Kidney capillary endothelial cell (primary cell): ENCODE measurements around the gene ABCC3.

ENCODE experiments used
- DNase-seq: peaks from one replicate; pipeline ENCODE4 v3.0.0-alpha.2; 2018; ENCODE audit warnings: low spot score

Gene ABCC3, protein sequence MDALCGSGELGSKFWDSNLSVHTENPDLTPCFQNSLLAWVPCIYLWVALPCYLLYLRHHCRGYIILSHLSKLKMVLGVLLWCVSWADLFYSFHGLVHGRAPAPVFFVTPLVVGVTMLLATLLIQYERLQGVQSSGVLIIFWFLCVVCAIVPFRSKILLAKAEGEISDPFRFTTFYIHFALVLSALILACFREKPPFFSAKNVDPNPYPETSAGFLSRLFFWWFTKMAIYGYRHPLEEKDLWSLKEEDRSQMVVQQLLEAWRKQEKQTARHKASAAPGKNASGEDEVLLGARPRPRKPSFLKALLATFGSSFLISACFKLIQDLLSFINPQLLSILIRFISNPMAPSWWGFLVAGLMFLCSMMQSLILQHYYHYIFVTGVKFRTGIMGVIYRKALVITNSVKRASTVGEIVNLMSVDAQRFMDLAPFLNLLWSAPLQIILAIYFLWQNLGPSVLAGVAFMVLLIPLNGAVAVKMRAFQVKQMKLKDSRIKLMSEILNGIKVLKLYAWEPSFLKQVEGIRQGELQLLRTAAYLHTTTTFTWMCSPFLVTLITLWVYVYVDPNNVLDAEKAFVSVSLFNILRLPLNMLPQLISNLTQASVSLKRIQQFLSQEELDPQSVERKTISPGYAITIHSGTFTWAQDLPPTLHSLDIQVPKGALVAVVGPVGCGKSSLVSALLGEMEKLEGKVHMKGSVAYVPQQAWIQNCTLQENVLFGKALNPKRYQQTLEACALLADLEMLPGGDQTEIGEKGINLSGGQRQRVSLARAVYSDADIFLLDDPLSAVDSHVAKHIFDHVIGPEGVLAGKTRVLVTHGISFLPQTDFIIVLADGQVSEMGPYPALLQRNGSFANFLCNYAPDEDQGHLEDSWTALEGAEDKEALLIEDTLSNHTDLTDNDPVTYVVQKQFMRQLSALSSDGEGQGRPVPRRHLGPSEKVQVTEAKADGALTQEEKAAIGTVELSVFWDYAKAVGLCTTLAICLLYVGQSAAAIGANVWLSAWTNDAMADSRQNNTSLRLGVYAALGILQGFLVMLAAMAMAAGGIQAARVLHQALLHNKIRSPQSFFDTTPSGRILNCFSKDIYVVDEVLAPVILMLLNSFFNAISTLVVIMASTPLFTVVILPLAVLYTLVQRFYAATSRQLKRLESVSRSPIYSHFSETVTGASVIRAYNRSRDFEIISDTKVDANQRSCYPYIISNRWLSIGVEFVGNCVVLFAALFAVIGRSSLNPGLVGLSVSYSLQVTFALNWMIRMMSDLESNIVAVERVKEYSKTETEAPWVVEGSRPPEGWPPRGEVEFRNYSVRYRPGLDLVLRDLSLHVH (N-terminal part only)

DNA sequence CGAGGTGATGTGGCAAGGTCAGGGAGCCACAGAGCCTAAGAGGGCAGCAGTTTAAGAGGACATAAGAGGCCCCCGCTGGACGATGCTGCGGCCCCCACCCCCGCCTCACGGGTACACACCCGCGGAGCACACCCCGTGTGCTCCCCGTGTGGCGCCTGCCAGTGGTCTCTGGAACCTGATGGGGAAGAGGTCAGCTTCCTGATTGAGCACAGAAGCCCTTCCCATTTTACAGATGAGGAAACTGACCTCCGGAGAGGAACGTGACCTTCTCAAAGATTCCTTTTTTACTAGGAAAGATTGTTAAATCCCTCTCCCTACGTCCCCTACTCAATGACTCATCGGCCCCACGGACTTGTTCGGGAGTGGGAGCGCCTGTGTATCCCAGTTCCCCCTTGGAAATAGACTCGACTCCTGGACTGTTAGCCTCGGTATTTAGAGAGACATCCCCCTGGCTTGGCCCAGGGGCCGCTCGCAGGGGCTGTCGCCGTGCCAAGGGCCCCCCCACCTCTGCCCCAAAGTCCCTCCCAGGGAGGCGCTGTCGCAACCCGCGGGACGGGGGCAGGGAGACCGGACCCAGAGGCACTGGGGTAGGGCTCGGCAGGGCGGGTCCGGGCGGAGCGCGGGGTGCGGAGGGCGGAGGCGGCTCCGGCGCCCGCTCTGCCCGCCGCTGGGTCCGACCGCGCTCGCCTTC, at the start of gene ABCC3:
ABCC3 (plus strand) TSS at position 658 of the 691 bp plus-strand sequence. CDS start 56 bp downstream, outside the sequence.
- DNase-seq: no peak

- DNase-seq: no peak
These were observed 49.3 kb upstream of the ABCC3 start for GRCh38 chr17:50585346-50585745.

- DNase-seq: no peak
These were observed 48.8 kb upstream of the ABCC3 start for GRCh38 chr17:50585891-50586290.

- DNase-seq: no peak
These were observed 48.0 kb upstream of the ABCC3 start for GRCh38 chr17:50586421-50587247.

DNA sequence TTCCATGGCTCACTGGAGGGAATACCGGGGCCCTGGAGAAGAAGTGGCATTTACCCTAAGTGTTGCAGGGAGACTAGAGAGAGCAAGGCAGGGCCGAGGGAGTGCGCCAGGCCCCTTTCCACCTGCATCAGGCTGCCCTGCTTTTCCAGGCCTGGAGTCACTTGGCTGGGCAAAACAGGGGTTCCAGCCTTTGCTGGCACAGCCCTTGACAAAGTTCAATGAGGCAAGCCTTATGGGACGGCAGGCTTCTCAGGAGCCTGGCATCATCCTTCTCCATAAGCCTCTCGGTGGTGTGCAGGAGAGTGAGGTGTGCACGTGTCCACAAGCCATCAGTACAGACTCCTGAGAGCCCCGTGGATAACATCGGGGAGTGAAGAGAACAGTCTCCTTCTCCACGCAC, 47.1 kb upstream of the ABCC3 start:
- no peak for DNase-seq

- no peak for DNase-seq
These were observed 46.2 kb upstream of the ABCC3 start for GRCh38 chr17:50588391-50589049.

GRCh38 chr17:50589095-50589705, 45.5 kb upstream of the ABCC3 start:
- no peak for DNase-seq

DNA sequence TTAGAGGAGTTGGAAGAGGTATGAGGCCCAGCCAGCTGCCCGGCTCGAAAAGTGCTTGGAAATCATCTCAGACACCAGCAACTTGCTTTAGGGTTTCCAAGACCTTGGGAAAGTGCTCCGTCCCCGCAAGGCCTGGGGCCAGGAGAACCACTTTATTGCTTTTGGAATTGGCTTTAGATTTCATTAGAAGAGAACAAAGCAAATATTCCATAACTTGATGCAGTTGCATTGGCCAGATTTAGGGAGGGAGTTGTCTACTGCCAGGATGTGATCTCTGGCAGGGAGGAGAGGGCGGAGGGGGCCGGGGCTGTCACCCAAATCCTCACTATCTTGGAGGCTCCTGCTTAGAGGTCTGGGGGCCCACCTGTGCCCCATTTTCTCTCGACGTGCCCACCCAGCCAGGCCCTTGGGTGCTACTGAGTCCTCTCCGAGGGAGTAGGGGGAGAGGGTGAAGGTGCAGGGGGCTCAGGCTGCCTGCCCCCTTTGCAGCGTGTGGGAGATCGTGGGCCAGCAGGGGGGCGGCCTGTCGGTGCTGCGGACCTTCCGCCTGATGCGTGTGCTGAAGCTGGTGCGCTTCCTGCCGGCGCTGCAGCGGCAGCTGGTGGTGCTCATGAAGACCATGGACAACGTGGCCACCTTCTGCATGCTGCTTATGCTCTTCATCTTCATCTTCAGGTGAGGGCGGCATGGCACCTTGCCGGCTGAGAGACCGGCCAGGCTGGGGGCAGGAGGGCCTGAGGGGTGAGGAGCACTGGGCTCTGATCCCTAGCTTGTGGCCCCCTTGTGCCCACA, 43.5 kb upstream of the ABCC3 start:
- no peak for DNase-seq

DNA sequence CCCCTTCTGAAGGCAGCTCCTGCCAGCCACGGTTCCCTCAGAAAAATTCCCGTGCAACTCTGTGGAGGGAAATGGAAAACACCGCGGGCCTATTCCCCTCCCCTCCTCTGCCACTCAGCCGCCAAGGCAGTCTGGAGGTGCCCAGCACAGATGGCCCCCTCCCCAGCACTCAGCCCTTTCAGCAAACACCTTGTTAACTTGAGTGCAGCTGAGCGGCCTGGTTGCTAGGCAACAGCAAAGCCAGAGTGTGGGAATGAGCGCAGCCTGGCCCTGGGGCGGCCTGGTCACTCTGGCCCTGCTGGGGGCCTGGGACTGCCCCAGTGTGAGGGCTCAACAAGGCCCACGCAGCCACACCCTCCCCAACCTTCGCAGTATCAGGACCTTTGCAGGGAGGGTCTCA, 41.4 kb upstream of the ABCC3 start:
- DNase-seq: no peak

GRCh38 chr17:50594128-50594823, 40.4 kb upstream of the ABCC3 start:
- DNase-seq: no peak

DNA sequence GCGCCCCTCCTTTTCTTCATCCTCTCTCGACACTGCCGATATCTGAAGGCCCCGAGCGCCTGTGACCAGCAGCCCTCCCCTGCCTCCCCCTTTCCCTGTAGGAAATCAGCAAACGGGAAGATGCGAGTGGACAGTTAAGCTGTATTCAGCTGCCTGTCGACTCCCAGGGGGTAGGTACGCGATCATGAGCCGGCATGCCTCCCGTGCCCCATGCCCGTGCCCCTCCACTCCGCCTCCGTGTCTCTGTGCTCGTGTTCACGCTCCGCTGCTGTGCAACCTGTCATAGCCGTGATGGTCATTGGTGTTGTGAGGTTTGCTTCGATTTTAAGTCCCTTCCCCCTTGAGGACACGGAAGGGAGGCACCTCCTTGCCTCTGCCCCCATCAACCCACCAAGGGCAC, 39.8 kb upstream of the ABCC3 start:
- no peak for DNase-seq

- no peak for DNase-seq
These were observed 38.3 kb upstream of the ABCC3 start for GRCh38 chr17:50596191-50597037.

GRCh38 chr17:50598487-50598886, 36.2 kb upstream of the ABCC3 start:
- DNase-seq: no peak

GRCh38 chr17:50599606-50600005, 35.1 kb upstream of the ABCC3 start:
- no peak for DNase-seq

DNA sequence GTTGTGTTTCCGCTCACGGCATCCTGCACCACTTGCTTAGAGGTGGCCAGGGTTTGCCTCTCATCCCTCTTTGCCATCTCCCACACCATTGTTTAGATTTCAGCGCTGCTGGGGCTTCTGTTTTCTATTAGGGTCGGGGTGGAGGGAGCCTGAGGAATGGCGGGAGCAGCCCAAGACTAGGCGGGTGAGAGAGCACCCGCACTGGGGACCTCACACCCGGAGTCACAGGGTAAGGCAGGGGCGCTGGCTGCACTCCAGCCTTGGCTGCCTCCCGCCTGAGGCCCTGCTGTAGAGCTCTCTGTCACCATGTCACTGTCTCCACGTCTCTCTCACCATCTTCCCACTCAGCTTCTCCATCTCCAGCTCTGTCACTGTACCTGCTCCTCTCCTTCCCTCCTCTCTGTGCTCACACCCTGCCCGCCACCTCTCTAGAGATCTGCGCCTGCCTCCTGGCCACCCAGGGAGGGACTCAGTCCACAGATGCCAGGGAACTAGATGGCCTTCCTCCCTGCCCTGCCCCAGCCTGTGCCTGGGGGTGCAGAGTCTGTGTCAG, 32.8 kb upstream of the ABCC3 start:
- DNase-seq: no peak

- no peak for DNase-seq
These were observed 31.8 kb upstream of the ABCC3 start for GRCh38 chr17:50602836-50603235.

GRCh38 chr17:50603340-50603739, 31.3 kb upstream of the ABCC3 start:
- DNase-seq: no peak
